Endothelial cell of umbilical vein (primary cell): ENCODE results near the gene ETF1. TPM values are rescaled to one million over a fixed set of nuclear protein-coding genes. Genes with fewer than 3 reads are reported as not detected.

Experiments used
- BruUV-seq: library from RNA; stranded (reverse); fragments of 400-500 nt; replicated peaks from 2 replicates; lab custom pipeline; 2021; lab: Mats Ljungman, UMichigan
- CTCF ChIA-PET: fragments of 300-600, 350-600 bp; sonication (Branson Sonifier 250); formaldehyde crosslinking; loops from one replicate; lab custom pipeline; 2021; ENCODE audit warnings: antibody characterized with exemption, inconsistent platforms; lab: Charles Lee
- POLR2A ChIA-PET: fragments of 300-600, 350-600 bp; sonication (Branson Sonifier 250); formaldehyde crosslinking; loops from one replicate; lab custom pipeline; 2021; ENCODE audit warnings: antibody characterized with exemption, inconsistent platforms; lab: Charles Lee
- DNase-seq: peaks from one replicate; pipeline ENCODE4 v3.0.0-alpha.2; 2011; ENCODE audit warnings: low read depth, low spot score
- FAIRE-seq: peaks from 2 replicates; lab custom pipeline; 2011; peaks lifted over from hg19 to GRCh38; lab: Jason Lieb, UNC
- H2AFZ ChIP-seq: 2 replicates; pipeline ENCODE4 v1.6.0; 2012; ENCODE audit warnings: low read depth, low read length, control low read depth, inconsistent platforms
- H3K27ac ChIP-seq: 2 replicates; pipeline ENCODE4 v1.5.1; 2011; ENCODE audit warnings: low read depth, mild to moderate bottlenecking, control low read depth, low read length, moderate library complexity; ENCODE audit not compliant: insufficient read depth
- H3K27me3 ChIP-seq, 2 experiments: 2 replicates each; pipeline versions ENCODE4 v1.6.0 to v1.6.1; 2011; ENCODE audit warnings: low read length in 2 of 2, mixed read lengths in 1 of 2; ENCODE audit not compliant: control insufficient read depth in 2 of 2, insufficient read depth in 2 of 2
- H3K36me3 ChIP-seq, 2 experiments: 2 replicates in 1 of 2; 3 replicates in 1 of 2; pipeline ENCODE4 v1.5.1; 2011; ENCODE audit warnings: low read length in 2 of 2, mild to moderate bottlenecking in 1 of 2, moderate library complexity in 1 of 2; ENCODE audit not compliant: control insufficient read depth in 2 of 2, insufficient read depth in 2 of 2; ENCODE audit errors: extremely low read depth in 1 of 2
- H3K4me1 ChIP-seq: 3 replicates; pipeline ENCODE4 v1.5.1; 2011; ENCODE audit warnings: mild to moderate bottlenecking, low read length; ENCODE audit not compliant: control insufficient read depth, insufficient read depth; ENCODE audit errors: extremely low read depth
- H3K4me2 ChIP-seq: 2 replicates; pipeline ENCODE4 v1.6.1; 2011; ENCODE audit warnings: low read length, control low read depth, mixed read lengths; ENCODE audit not compliant: insufficient read depth
- H3K4me3 ChIP-seq, 3 experiments: fragments of 200-600 bp in 1 of 3; sonication (generic), shearing (Covaris generic) in 1 of 3; replicated peaks in 1 of 3; 2 replicates each; pipeline ENCODE4 v1.5.1; 2011 to 2016; ENCODE audit warnings: control low read depth in 3 of 3, low read length in 3 of 3, mild to moderate bottlenecking in 2 of 3, inconsistent platforms in 1 of 3, low read depth in 1 of 3, moderate library complexity in 1 of 3; ENCODE audit not compliant: insufficient read depth in 1 of 3
- H3K79me2 ChIP-seq: 2 replicates; pipeline ENCODE4 v1.6.0; 2012; ENCODE audit warnings: low read length, inconsistent platforms; ENCODE audit not compliant: control insufficient read depth, insufficient read depth
- H3K9ac ChIP-seq: replicated peaks from 2 replicates; pipeline ENCODE3; 2011; ENCODE audit warnings: low read length, control low read depth; ENCODE audit not compliant: insufficient read depth; ENCODE audit errors: extremely low read depth
- H3K9me1 ChIP-seq: replicated peaks from 3 replicates; pipeline ENCODE4 v1.6.0; 2011; ENCODE audit warnings: mild to moderate bottlenecking, low read length; ENCODE audit not compliant: control insufficient read depth, insufficient read depth; ENCODE audit errors: extremely low read depth
- H3K9me3 ChIP-seq: replicated peaks from 2 replicates; pipeline ENCODE4 v1.5.1; 2012; ENCODE audit warnings: low read length, inconsistent platforms; ENCODE audit not compliant: control insufficient read depth, insufficient read depth
- H4K20me1 ChIP-seq: replicated peaks from 2 replicates; pipeline ENCODE3; 2011; ENCODE audit warnings: mild to moderate bottlenecking, low read length; ENCODE audit not compliant: control insufficient read depth, insufficient read depth; ENCODE audit errors: extremely low read depth
- CTCF ChIP-seq, 2 donors: IDR thresholded peaks; 1 replicate in 1 of 2; 2 replicates in 1 of 2; pipeline ENCODE4 v1.5.1; 2011; ENCODE audit warnings: low read length in 2 of 2, mild to moderate bottlenecking in 2 of 2, moderate library complexity in 2 of 2, control low read depth in 1 of 2, inconsistent platforms in 1 of 2, low read depth in 1 of 2; ENCODE audit not compliant: insufficient read depth in 1 of 2; ENCODE audit errors: extremely low read depth in 1 of 2
- EZH2 ChIP-seq: IDR thresholded peaks from 2 replicates; pipeline ENCODE4 v1.6.1; 2012; ENCODE audit warnings: borderline replicate concordance, low read depth, mild to moderate bottlenecking, moderate library complexity, low read length, inconsistent platforms; ENCODE audit not compliant: severe bottlenecking
- GATA2 ChIP-seq: IDR thresholded peaks from 2 replicates; pipeline ENCODE4 v1.7.0; 2011; ENCODE audit warnings: low read depth, mild to moderate bottlenecking, moderate library complexity, mixed read lengths, low read length; ENCODE audit not compliant: insufficient read length, insufficient read depth
- JUN ChIP-seq: IDR thresholded peaks from 2 replicates; pipeline ENCODE4 v1.6.1; 2011; ENCODE audit warnings: borderline replicate concordance, low read depth; ENCODE audit not compliant: insufficient read length, insufficient read depth
- POLR2A ChIP-seq: IDR thresholded peaks from 2 replicates; pipeline ENCODE4 v1.6.1; 2012; ENCODE audit warnings: low read depth, mild to moderate bottlenecking, control low read depth, low read length
- dilution Hi-C: fragments of 300-500 bp; cut with MboI; formaldehyde crosslinking; loops from one replicate; pipeline ENCODE4 v1.15.0; 2019; ENCODE audit warnings: low sequenced_read_pairs; ENCODE audit not compliant: extremely low pct_ligation_motif_present
- intact Hi-C: fragments of 100-400 bp; cut with micrococcal nuclease; formaldehyde crosslinking; loops from one replicate; pipeline ENCODE4 v1.10.0; 2022
- polyA plus RNA-seq, 4 experiments: library from polyadenylated mRNA; depleted of rRNA in 3 of 4; stranded (reverse) in 3 of 4; unstranded in 1 of 4; fragments of >200 nt; gene quantifications; 2 replicates each; pipeline versions ENCODE4 v1.2.1 to v1.2.3, GENCODE V29; 2011 to 2012; ENCODE audit warnings: missing spikeins in 1 of 4
- total RNA-seq: library from RNA; stranded (reverse); gene quantifications from 2 replicates; pipeline ENCODE4 v1.2.3, GENCODE V29; 2021

The ETF1 gene
- total and polyA plus RNA-seq, 2 donors (not counting 3 experiments of a cell fraction or from before 2014, with no cell fraction given) = 32.9 to 114 TPM

DNA sequence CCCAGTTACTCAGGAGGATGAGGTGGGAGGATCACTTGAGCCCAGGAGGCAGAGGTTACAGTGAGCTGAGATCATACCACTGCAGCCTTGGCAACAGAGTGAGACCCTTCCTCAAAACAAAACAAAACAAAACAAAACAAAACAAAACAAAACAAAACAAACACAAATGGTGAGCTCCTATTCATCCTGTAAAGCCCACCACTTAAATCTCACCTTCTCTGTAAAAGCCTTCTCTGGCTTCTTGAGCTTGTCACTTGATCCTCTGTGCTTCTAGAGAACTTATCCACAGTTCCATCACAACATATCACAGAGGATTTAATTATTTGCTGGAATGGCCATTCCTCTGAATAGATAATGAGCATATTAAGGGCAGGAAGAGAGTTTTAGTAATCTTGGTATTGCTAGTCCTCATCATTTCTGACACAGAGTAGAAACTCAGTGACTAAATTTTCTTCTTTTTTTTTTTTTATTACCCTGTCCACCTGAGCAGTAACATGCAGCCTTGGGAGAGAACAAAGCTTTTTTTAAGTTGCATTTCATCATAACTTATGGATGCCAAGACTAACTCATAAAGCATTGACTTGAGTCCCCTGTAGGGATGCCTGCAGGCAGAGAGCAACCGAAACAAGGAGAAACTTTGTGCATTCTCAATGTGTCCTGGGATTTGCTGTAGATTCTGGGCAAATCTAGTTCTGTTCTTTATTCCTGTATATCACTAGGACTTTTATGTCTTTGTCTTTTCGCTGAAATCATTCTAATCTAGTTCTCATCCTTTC, 45.2 kb upstream of the ETF1 start:
- TF ChIP-seq EZH2 (no peak), GATA2 (no peak), JUN (no peak), POLR2A (no peak), CTCF (IDR thresholded peaks at IDR 0.05; ENCODE audit: extremely low read depth in 1 of 2, insufficient read depth in 1 of 2, low read depth in 1 of 2, low read length in 2 of 2) (no peak)
- POLR2A ChIA-PET = interaction anchor here (0.6 kb wide), 1 partner anchor 693 kb away, joined by 3 read pairs; no protein-coding TSS in a partner anchor
- Histone ChIP-seq H3K36me3 (no peaks in the 10 kb centered on the region), H2AFZ (no peak overlapping the region), H3K4me2 (no peak overlapping the region), H3K4me3 (no peak overlapping the region), H3K9me3 (no peaks in the 10 kb centered on the region), H3K27ac (no peak overlapping the region), H3K27me3 (peaks cover 2 to 8% of the 10 kb centered on the region in 2 experiments), H3K79me2 (no peaks in the 10 kb centered on the region), H4K20me1 (no peaks in the 10 kb centered on the region), H3K4me1 (no peaks in the 10 kb centered on the region), H3K9me1 (no peaks in the 10 kb centered on the region), H3K9ac (no peak overlapping the region)
- FAIRE-seq = no peak
- CTCF ChIA-PET = interaction anchor here (1.3 to 1.7 kb wide), 2 partner anchors 9 to 202 kb away, joined by 4 to 13 read pairs; no protein-coding TSS in a partner anchor
- BruUV-seq = no TSS peak
- intact Hi-C loops = no loop called here
- DNase-seq = no peak
- dilution Hi-C loops = no loop called here
